ENCODE results near the gene MLEC. TPM values are rescaled to one million over a fixed set of nuclear protein-coding genes. Genes with fewer than 3 reads are reported as not detected.
A peak's percentile ranks its signal among the peaks of the same experiment; 100 is the strongest.
"Not testable (repeated sequence)": the region's sequence is repeated elsewhere in the genome, so short reads cannot be mapped to it uniquely, and the experiment has no call there.

The MLEC gene
- total and polyA plus RNA-seq, 5 donors from 2014 or later, result 28.2 to 61.4 (median 42.3) TPM

DNA sequence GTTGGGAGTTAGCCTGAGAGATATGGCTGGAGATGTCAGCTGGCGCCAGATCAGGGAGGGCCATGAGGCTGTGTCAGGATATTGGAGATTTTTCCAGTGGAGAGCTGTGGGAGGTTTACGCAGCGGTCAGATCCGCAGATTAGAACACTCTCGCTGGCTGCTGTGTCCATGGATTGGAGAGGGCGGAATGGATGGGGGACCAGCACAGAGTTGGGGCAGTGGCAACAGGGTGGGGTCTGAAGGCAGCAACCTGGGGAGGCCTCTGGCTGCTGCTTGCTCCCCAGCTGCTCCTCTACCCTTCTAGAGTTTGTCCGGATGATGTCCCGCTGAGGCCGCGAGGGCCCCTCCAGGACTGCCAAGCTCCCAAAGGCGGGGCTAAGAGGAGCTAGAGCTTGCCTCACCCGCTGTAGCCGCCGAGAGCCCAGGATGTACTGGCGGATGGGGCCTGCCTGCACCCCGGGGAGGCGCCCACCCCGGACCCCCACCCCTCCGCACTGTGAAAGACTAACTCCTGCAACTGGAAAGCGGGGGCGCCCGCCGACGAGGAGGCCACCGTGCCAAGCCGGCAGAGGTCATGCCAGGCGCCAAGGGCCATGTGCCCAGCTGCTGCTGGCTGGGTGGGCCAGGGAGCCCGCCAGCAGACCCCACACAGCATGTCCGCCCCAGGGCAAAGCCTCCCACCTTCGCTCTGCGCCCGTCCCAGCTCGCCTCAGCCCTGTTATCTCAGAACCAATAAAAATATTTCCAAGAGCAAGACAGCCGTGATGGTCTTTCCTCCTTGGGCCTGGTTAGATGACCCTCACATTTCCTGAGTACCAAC lies 20.2 kb upstream of the MLEC start:
- no peak overlapping the region for H3K4me3 Mint-ChIP-seq
- no peaks in the 10 kb centered on the region for H3K4me1 ChIP-seq (ENCODE audit: control insufficient read depth, insufficient read depth, low read length, poor library complexity, severe bottlenecking)
- H3K4me1 Mint-ChIP-seq, result no peaks in the 10 kb centered on the region
- H3K36me3 Mint-ChIP-seq, result no peaks in the 10 kb centered on the region
- no peak overlapping the region for H3K27ac ChIP-seq (ENCODE audit: insufficient read depth, low read length, poor library complexity, severe bottlenecking)
- no peaks in the 10 kb centered on the region for H3K9me3 Mint-ChIP-seq
- DNase-seq, result no peak
- no peak overlapping the region for H3K27ac Mint-ChIP-seq
- H3K27me3 Mint-ChIP-seq, result peaks cover 10% of the 10 kb centered on the region
- ATAC-seq (ENCODE audit: low read depth in 2 of 2), result no peak
- H3K27me3 ChIP-seq (ENCODE audit: control insufficient read depth, insufficient read depth, low read length), result no peaks in the 10 kb centered on the region
- H3K36me3 ChIP-seq (ENCODE audit: control insufficient read depth, insufficient read depth, low read length), result no peaks in the 10 kb centered on the region
- no peak overlapping the region for H3K4me3 ChIP-seq (ENCODE audit: low read depth, low read length)
- no peaks in the 10 kb centered on the region for H3K9me3 ChIP-seq (ENCODE audit: control insufficient read depth in 2 of 2, low read length in 2 of 2)

DNA sequence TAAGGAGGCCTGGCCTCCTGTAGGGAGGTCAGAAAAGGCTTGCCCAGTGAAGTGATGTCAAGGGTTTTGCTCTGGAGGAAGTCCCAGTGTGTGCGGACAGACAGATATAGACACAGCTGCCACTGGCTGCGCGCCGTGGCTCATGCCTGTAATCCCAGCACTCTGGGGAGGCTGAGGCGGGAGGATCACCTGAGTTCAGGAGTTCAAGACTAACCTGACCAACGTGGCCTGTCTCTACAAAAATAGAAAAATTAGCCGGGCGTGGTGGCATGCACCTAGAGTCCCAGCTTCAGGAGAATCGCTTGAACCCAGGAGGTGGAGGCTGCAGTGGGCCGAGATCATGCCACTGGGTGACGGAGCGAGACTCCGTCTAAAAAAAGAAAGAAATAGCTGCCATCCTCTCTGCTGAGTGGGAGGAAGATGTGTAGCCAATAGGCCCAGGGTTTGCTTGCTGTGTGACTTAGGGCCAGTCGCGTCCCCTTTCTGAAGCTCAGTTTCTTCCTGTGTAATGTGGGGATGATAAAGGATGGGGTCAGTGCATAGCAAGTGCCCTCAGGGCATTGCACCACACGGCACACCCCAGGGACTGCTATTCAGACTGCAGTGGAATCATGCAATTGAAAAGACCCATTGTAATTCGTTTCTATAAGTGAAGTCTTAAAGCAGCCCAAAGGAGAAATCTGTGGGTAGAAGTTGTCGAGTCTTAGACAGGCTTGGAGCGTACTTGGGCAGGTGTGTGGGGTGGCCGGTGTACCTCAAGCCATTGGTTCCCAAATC lies 18.7 kb upstream of the MLEC start:
- H3K4me1 Mint-ChIP-seq, result no peaks in the 10 kb centered on the region
- H3K4me3 Mint-ChIP-seq, result no peak overlapping the region
- Histone ChIP-seq H3K4me3 (ENCODE audit: low read depth, low read length) (no peak overlapping the region), H3K4me1 (ENCODE audit: control insufficient read depth, insufficient read depth, low read length, poor library complexity, severe bottlenecking) (no peaks in the 10 kb centered on the region), H3K9me3 (ENCODE audit: control insufficient read depth in 2 of 2, low read length in 2 of 2) (no peaks in the 10 kb centered on the region), H3K36me3 (ENCODE audit: control insufficient read depth, insufficient read depth, low read length) (no peaks in the 10 kb centered on the region), H3K27me3 (ENCODE audit: control insufficient read depth, insufficient read depth, low read length) (no peaks in the 10 kb centered on the region), H3K27ac (ENCODE audit: insufficient read depth, low read length, poor library complexity, severe bottlenecking) (no peak overlapping the region)
- H3K27me3 Mint-ChIP-seq, result peaks cover 10% of the 10 kb centered on the region
- no peaks in the 10 kb centered on the region for H3K9me3 Mint-ChIP-seq
- ATAC-seq (ENCODE audit: low read depth in 2 of 2) (no peak), DNase-seq (no peak)
- H3K27ac Mint-ChIP-seq, result no peak overlapping the region
- no peaks in the 10 kb centered on the region for H3K36me3 Mint-ChIP-seq

DNA sequence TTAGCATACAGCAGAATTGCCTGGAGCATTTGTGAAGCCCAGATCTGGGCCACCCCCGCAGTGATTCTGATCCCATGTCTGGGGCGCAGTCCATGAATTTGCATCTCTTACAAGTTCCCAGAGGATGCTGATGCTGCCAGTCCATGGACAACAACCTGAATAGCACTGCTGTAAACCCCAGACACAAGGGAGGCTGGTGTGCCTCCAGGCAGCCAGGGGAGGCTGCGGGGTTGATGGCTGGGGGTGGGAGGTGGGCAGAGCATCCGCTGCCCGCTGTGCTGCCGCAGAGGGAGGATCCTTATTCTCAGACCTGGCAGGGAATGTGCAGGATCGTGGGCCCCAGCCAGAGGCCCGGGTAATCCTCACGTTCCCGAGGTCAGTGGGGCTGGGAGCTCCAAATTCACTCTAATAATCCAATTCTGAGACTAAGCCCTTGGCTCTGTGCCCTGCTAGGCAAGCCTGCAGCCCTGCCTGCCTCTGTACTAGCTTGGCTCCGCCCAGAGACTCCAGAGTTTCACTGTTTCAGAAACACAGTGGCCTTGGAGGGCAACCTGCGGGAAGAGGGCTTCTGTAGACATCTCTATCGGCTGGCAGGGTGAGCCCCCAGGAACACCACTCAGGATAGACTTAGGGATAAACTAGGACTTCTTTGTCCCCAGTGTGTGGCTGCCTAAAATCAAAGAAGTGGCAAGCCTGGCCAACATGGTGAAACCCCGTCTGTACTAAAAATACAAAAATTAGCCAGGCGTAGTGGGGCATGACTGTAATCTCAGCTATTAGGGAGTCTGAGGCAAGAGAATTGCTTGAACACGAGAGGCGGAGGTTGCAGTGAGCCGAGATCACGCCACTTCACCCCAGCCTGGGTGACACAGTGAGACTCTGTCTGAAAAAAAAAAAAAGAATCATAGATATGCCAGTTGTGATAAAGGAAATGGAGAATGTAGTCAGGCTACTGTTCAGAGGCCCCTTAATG lies 17.8 kb upstream of the MLEC start:
- H3K4me3 ChIP-seq (ENCODE audit: low read depth, low read length), result no peak overlapping the region
- Mint-ChIP-seq H3K4me3 (no peak overlapping the region), H3K27ac (no peak overlapping the region), H3K9me3 (peaks cover 0 to under 1% (median 0%) of the 10 kb centered on the region in 7 donors), H3K4me1 (no peaks in the 10 kb centered on the region), H3K27me3 (peaks cover 11% of the 10 kb centered on the region), H3K36me3 (no peaks in the 10 kb centered on the region)
- no peaks in the 10 kb centered on the region for H3K4me1 ChIP-seq (ENCODE audit: control insufficient read depth, insufficient read depth, low read length, poor library complexity, severe bottlenecking)
- no peaks in the 10 kb centered on the region for H3K9me3 ChIP-seq (ENCODE audit: control insufficient read depth in 2 of 2, low read length in 2 of 2)
- no peak overlapping the region for H3K27ac ChIP-seq (ENCODE audit: insufficient read depth, low read length, poor library complexity, severe bottlenecking)
- no peaks in the 10 kb centered on the region for H3K36me3 ChIP-seq (ENCODE audit: control insufficient read depth, insufficient read depth, low read length)
- ATAC-seq (ENCODE audit: low read depth in 2 of 2), result no peak
- DNase-seq, result no peak
- no peaks in the 10 kb centered on the region for H3K27me3 ChIP-seq (ENCODE audit: control insufficient read depth, insufficient read depth, low read length)

DNA sequence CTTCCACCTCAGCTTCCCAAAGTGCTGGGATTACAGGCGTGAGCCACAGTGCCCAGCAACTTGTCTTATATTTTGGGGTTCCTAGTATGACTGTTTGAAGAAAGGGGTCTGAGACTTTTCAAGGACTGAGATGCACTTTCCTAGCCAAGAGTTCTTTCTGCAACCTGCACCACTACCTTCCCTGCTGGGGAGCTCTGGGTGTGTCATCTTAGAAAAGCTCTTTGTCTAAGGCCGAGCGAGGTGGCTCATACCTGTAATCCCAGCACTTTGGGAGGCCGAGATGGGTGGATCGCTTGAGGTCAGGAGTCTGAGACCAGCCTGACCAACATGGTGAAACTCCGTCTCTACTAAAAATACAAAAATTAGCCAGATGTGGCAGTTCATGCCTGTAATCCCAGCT lies 16.7 kb upstream of the MLEC start:
- H3K27me3 ChIP-seq (ENCODE audit: control insufficient read depth, insufficient read depth, low read length); H3K9me3 Mint-ChIP-seq; H3K27ac ChIP-seq (ENCODE audit: insufficient read depth, low read length, poor library complexity, severe bottlenecking); H3K4me3 Mint-ChIP-seq; H3K4me1 ChIP-seq (ENCODE audit: control insufficient read depth, insufficient read depth, low read length, poor library complexity, severe bottlenecking); H3K36me3 Mint-ChIP-seq; H3K4me1 Mint-ChIP-seq; H3K36me3 ChIP-seq (ENCODE audit: control insufficient read depth, insufficient read depth, low read length); DNase-seq; H3K9me3 ChIP-seq (ENCODE audit: control insufficient read depth in 2 of 2, low read length in 2 of 2); H3K4me3 ChIP-seq (ENCODE audit: low read depth, low read length); ATAC-seq (ENCODE audit: low read depth in 2 of 2); H3K27ac Mint-ChIP-seq: not testable (repeated sequence)
- peaks cover 17% of the 10 kb centered on the region for H3K27me3 Mint-ChIP-seq

- Histone ChIP-seq H3K4me1 (ENCODE audit: control insufficient read depth, insufficient read depth, low read length, poor library complexity, severe bottlenecking) (no peaks in the 10 kb centered on the region), H3K27me3 (ENCODE audit: control insufficient read depth, insufficient read depth, low read length) (no peaks in the 10 kb centered on the region), H3K27ac (ENCODE audit: insufficient read depth, low read length, poor library complexity, severe bottlenecking) (no peak overlapping the region), H3K9me3 (ENCODE audit: control insufficient read depth in 2 of 2, low read length in 2 of 2) (no peaks in the 10 kb centered on the region), H3K36me3 (ENCODE audit: control insufficient read depth, insufficient read depth, low read length) (no peaks in the 10 kb centered on the region), H3K4me3 (ENCODE audit: low read depth, low read length) (no peak overlapping the region)
- no peak overlapping the region for H3K4me3 Mint-ChIP-seq
- peaks cover 0 to 3% (median 0%) of the 10 kb centered on the region in 7 donors for H3K9me3 Mint-ChIP-seq
- DNase-seq (no peak), ATAC-seq (ENCODE audit: low read depth in 2 of 2) (no peak)
- no peak overlapping the region for H3K27ac Mint-ChIP-seq
- H3K4me1 Mint-ChIP-seq, result no peaks in the 10 kb centered on the region
- H3K27me3 Mint-ChIP-seq, result peaks cover 21% of the 10 kb centered on the region
- H3K36me3 Mint-ChIP-seq, result no peaks in the 10 kb centered on the region
These were observed 16.3 kb upstream of the MLEC start for GRCh38 chr12:120670667-120671066.

GRCh38 chr12:120674097-120674636 lies 12.8 kb upstream of the MLEC start:
- ATAC-seq (ENCODE audit: low read depth in 2 of 2) (no peak), DNase-seq (no peak)
- H3K36me3 ChIP-seq (ENCODE audit: control insufficient read depth, insufficient read depth, low read length), result no peaks in the 10 kb centered on the region
- Mint-ChIP-seq H3K4me3 (no peak overlapping the region), H3K9me3 (peaks cover 0 to 3% (median 0%) of the 10 kb centered on the region in 7 donors), H3K36me3 (no peaks in the 10 kb centered on the region), H3K4me1 (peaks cover 0 to 6% (median 3%) of the 10 kb centered on the region in 4 donors), H3K27ac (no peak overlapping the region), H3K27me3 (peaks cover 28% of the 10 kb centered on the region)
- H3K9me3 ChIP-seq (ENCODE audit: control insufficient read depth in 2 of 2, low read length in 2 of 2), result no peaks in the 10 kb centered on the region
- H3K4me1 ChIP-seq (ENCODE audit: control insufficient read depth, insufficient read depth, low read length, poor library complexity, severe bottlenecking), result peaks cover 7% of the 10 kb centered on the region
- H3K27ac ChIP-seq (ENCODE audit: insufficient read depth, low read length, poor library complexity, severe bottlenecking), result no peak overlapping the region
- H3K27me3 ChIP-seq (ENCODE audit: control insufficient read depth, insufficient read depth, low read length), result no peaks in the 10 kb centered on the region
- no peak overlapping the region for H3K4me3 ChIP-seq (ENCODE audit: low read depth, low read length)

- DNase-seq, result peak in 1 of 3 donors; percentile 68
- H3K27ac ChIP-seq (ENCODE audit: insufficient read depth, low read length, poor library complexity, severe bottlenecking), result no peak overlapping the region
- peaks cover 0 to 3% (median 0%) of the 10 kb centered on the region in 7 donors for H3K9me3 Mint-ChIP-seq
These were observed 9.0 kb upstream of the MLEC start for GRCh38 chr12:120677765-120678473.

More at GRCh38 chr12:120677765-120678473, 9.0 kb upstream of the MLEC start:
- Histone ChIP-seq H3K9me3 (ENCODE audit: control insufficient read depth in 2 of 2, low read length in 2 of 2) (no peaks in the 10 kb centered on the region), H3K36me3 (ENCODE audit: control insufficient read depth, insufficient read depth, low read length) (no peaks in the 10 kb centered on the region), H3K27me3 (ENCODE audit: control insufficient read depth, insufficient read depth, low read length) (no peaks in the 10 kb centered on the region), H3K4me1 (ENCODE audit: control insufficient read depth, insufficient read depth, low read length, poor library complexity, severe bottlenecking) (peaks cover 7% of the 10 kb centered on the region), H3K4me3 (ENCODE audit: low read depth, low read length) (no peak overlapping the region)
- no peaks in the 10 kb centered on the region for H3K36me3 Mint-ChIP-seq
- ATAC-seq (ENCODE audit: low read depth in 2 of 2), result peak; percentile 65
- H3K27ac Mint-ChIP-seq, result peak overlapping the region in 2 of 3 donors; percentile 60 to 76
- H3K27me3 Mint-ChIP-seq, result peaks cover 22% of the 10 kb centered on the region
- H3K4me1 Mint-ChIP-seq, result peaks cover 0 to 6% (median 3%) of the 10 kb centered on the region in 4 donors
- H3K4me3 Mint-ChIP-seq, result no peak overlapping the region

Measured in CD4-positive, CD25-positive, alpha-beta regulatory T cell (primary cell).